Endothelial cell of umbilical vein (primary cell): Measurements from ENCODE around the gene PDE6C. TPM values are rescaled to one million over a fixed set of nuclear protein-coding genes. Genes with fewer than 3 reads are reported as not detected.

ENCODE experiments used
- BruUV-seq: library from RNA; stranded (reverse); fragments of 400-500 nt; replicated peaks from 2 replicates; lab custom pipeline; 2021; lab: Mats Ljungman, UMichigan
- CTCF ChIA-PET: fragments of 300-600, 350-600 bp; sonication (Branson Sonifier 250); formaldehyde crosslinking; loops from one replicate; lab custom pipeline; 2021; ENCODE audit warnings: antibody characterized with exemption, inconsistent platforms; lab: Charles Lee
- POLR2A ChIA-PET: fragments of 300-600, 350-600 bp; sonication (Branson Sonifier 250); formaldehyde crosslinking; loops from one replicate; lab custom pipeline; 2021; ENCODE audit warnings: antibody characterized with exemption, inconsistent platforms; lab: Charles Lee
- DNase-seq: peaks from one replicate; pipeline ENCODE4 v3.0.0-alpha.2; 2011; ENCODE audit warnings: low read depth, low spot score
- FAIRE-seq: peaks from 2 replicates; lab custom pipeline; 2011; peaks lifted over from hg19 to GRCh38; lab: Jason Lieb, UNC
- H2AFZ ChIP-seq: 2 replicates; pipeline ENCODE4 v1.6.0; 2012; ENCODE audit warnings: low read depth, low read length, control low read depth, inconsistent platforms
- H3K27ac ChIP-seq: 2 replicates; pipeline ENCODE4 v1.5.1; 2011; ENCODE audit warnings: low read depth, mild to moderate bottlenecking, control low read depth, low read length, moderate library complexity; ENCODE audit not compliant: insufficient read depth
- H3K27me3 ChIP-seq, 2 experiments: 2 replicates each; pipeline versions ENCODE4 v1.6.0 to v1.6.1; 2011; ENCODE audit warnings: low read length in 2 of 2, mixed read lengths in 1 of 2; ENCODE audit not compliant: control insufficient read depth in 2 of 2, insufficient read depth in 2 of 2
- H3K36me3 ChIP-seq, 2 experiments: 2 replicates in 1 of 2; 3 replicates in 1 of 2; pipeline ENCODE4 v1.5.1; 2011; ENCODE audit warnings: low read length in 2 of 2, mild to moderate bottlenecking in 1 of 2, moderate library complexity in 1 of 2; ENCODE audit not compliant: control insufficient read depth in 2 of 2, insufficient read depth in 2 of 2; ENCODE audit errors: extremely low read depth in 1 of 2
- H3K4me1 ChIP-seq: 3 replicates; pipeline ENCODE4 v1.5.1; 2011; ENCODE audit warnings: mild to moderate bottlenecking, low read length; ENCODE audit not compliant: control insufficient read depth, insufficient read depth; ENCODE audit errors: extremely low read depth
- H3K4me2 ChIP-seq: 2 replicates; pipeline ENCODE4 v1.6.1; 2011; ENCODE audit warnings: low read length, control low read depth, mixed read lengths; ENCODE audit not compliant: insufficient read depth
- H3K4me3 ChIP-seq, 3 experiments: fragments of 200-600 bp in 1 of 3; sonication (generic), shearing (Covaris generic) in 1 of 3; replicated peaks in 1 of 3; 2 replicates each; pipeline ENCODE4 v1.5.1; 2011 to 2016; ENCODE audit warnings: control low read depth in 3 of 3, low read length in 3 of 3, mild to moderate bottlenecking in 2 of 3, inconsistent platforms in 1 of 3, low read depth in 1 of 3, moderate library complexity in 1 of 3; ENCODE audit not compliant: insufficient read depth in 1 of 3
- H3K79me2 ChIP-seq: 2 replicates; pipeline ENCODE4 v1.6.0; 2012; ENCODE audit warnings: low read length, inconsistent platforms; ENCODE audit not compliant: control insufficient read depth, insufficient read depth
- H3K9ac ChIP-seq: replicated peaks from 2 replicates; pipeline ENCODE3; 2011; ENCODE audit warnings: low read length, control low read depth; ENCODE audit not compliant: insufficient read depth; ENCODE audit errors: extremely low read depth
- H3K9me1 ChIP-seq: replicated peaks from 3 replicates; pipeline ENCODE4 v1.6.0; 2011; ENCODE audit warnings: mild to moderate bottlenecking, low read length; ENCODE audit not compliant: control insufficient read depth, insufficient read depth; ENCODE audit errors: extremely low read depth
- H3K9me3 ChIP-seq: replicated peaks from 2 replicates; pipeline ENCODE4 v1.5.1; 2012; ENCODE audit warnings: low read length, inconsistent platforms; ENCODE audit not compliant: control insufficient read depth, insufficient read depth
- H4K20me1 ChIP-seq: replicated peaks from 2 replicates; pipeline ENCODE3; 2011; ENCODE audit warnings: mild to moderate bottlenecking, low read length; ENCODE audit not compliant: control insufficient read depth, insufficient read depth; ENCODE audit errors: extremely low read depth
- CTCF ChIP-seq, 2 donors: IDR thresholded peaks; 1 replicate in 1 of 2; 2 replicates in 1 of 2; pipeline ENCODE4 v1.5.1; 2011; ENCODE audit warnings: low read length in 2 of 2, mild to moderate bottlenecking in 2 of 2, moderate library complexity in 2 of 2, control low read depth in 1 of 2, inconsistent platforms in 1 of 2, low read depth in 1 of 2; ENCODE audit not compliant: insufficient read depth in 1 of 2; ENCODE audit errors: extremely low read depth in 1 of 2
- EZH2 ChIP-seq: IDR thresholded peaks from 2 replicates; pipeline ENCODE4 v1.6.1; 2012; ENCODE audit warnings: borderline replicate concordance, low read depth, mild to moderate bottlenecking, moderate library complexity, low read length, inconsistent platforms; ENCODE audit not compliant: severe bottlenecking
- FOS ChIP-seq: IDR thresholded peaks from 2 replicates; pipeline ENCODE4 v1.6.1; 2011; ENCODE audit warnings: mild to moderate bottlenecking, low read length, moderate library complexity, borderline replicate concordance; ENCODE audit not compliant: insufficient read depth
- GATA2 ChIP-seq: IDR thresholded peaks from 2 replicates; pipeline ENCODE4 v1.7.0; 2011; ENCODE audit warnings: low read depth, mild to moderate bottlenecking, moderate library complexity, mixed read lengths, low read length; ENCODE audit not compliant: insufficient read length, insufficient read depth
- JUN ChIP-seq: IDR thresholded peaks from 2 replicates; pipeline ENCODE4 v1.6.1; 2011; ENCODE audit warnings: borderline replicate concordance, low read depth; ENCODE audit not compliant: insufficient read length, insufficient read depth
- MYC ChIP-seq: IDR thresholded peaks from one replicate; pipeline ENCODE4 v1.6.1; 2011; ENCODE audit warnings: mild to moderate bottlenecking, low read depth, low read length
- POLR2A ChIP-seq: IDR thresholded peaks from 2 replicates; pipeline ENCODE4 v1.6.1; 2012; ENCODE audit warnings: low read depth, mild to moderate bottlenecking, control low read depth, low read length
- POLR2AphosphoS5 ChIP-seq: IDR thresholded peaks from 2 replicates; pipeline ENCODE4 v1.6.1; 2012; ENCODE audit warnings: low read depth, mild to moderate bottlenecking, control low read depth, low read length, moderate library complexity; ENCODE audit not compliant: insufficient read depth
- dilution Hi-C: fragments of 300-500 bp; cut with MboI; formaldehyde crosslinking; loops from one replicate; pipeline ENCODE4 v1.15.0; 2019; ENCODE audit warnings: low sequenced_read_pairs; ENCODE audit not compliant: extremely low pct_ligation_motif_present
- intact Hi-C: fragments of 100-400 bp; cut with micrococcal nuclease; formaldehyde crosslinking; loops from one replicate; pipeline ENCODE4 v1.10.0; 2022
- polyA plus RNA-seq, 4 experiments: library from polyadenylated mRNA; depleted of rRNA in 3 of 4; stranded (reverse) in 3 of 4; unstranded in 1 of 4; fragments of >200 nt; gene quantifications; 2 replicates each; pipeline versions ENCODE4 v1.2.1 to v1.2.3, GENCODE V29; 2011 to 2012; ENCODE audit warnings: missing spikeins in 1 of 4
- total RNA-seq: library from RNA; stranded (reverse); gene quantifications from 2 replicates; pipeline ENCODE4 v1.2.3, GENCODE V29; 2021
- TF ChIP-seq, protein P1 (sequence below): IDR thresholded peaks from 2 replicates; pipeline ENCODE4 v1.6.1; 2011; ENCODE audit not compliant: insufficient read depth, insufficient read length

The PDE6C gene
- total and polyA plus RNA-seq, 2 donors (not counting 3 experiments of a cell fraction or from before 2014, with no cell fraction given) = not detected

GRCh38 chr10:93710333-93710909, 98.1 kb downstream of the PDE6C start:
- dilution Hi-C loops (no loop called here), intact Hi-C loops (no loop called here)
- FAIRE-seq (no peak), DNase-seq (no peak)
- H3K36me3 ChIP-seq = no peaks in the 10 kb centered on the region
- no peaks in the 10 kb centered on the region for H3K4me1 ChIP-seq
- no peak overlapping the region for H3K27ac ChIP-seq
- ChIA-PET CTCF (no interaction called here), POLR2A (no interaction called here)
- TF ChIP-seq, protein P1, sequence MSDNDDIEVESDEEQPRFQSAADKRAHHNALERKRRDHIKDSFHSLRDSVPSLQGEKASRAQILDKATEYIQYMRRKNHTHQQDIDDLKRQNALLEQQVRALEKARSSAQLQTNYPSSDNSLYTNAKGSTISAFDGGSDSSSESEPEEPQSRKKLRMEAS = no peak
- TF ChIP-seq POLR2AphosphoS5 = no peak
- TF ChIP-seq MYC = no peak
- no peak for TF ChIP-seq FOS
- no peak for TF ChIP-seq CTCF (IDR thresholded peaks at IDR 0.05; ENCODE audit: extremely low read depth in 1 of 2, insufficient read depth in 1 of 2, low read depth in 1 of 2, low read length in 2 of 2)
- no peak for TF ChIP-seq POLR2A
- no peak for TF ChIP-seq JUN
- TF ChIP-seq GATA2 = no peak
- TF ChIP-seq EZH2 = no peak
- no peaks in the 10 kb centered on the region for H3K9me3 ChIP-seq
- no peaks in the 10 kb centered on the region for H4K20me1 ChIP-seq
- H3K9ac ChIP-seq = no peak overlapping the region
- no peak overlapping the region for H2AFZ ChIP-seq
- no peak overlapping the region for H3K4me3 ChIP-seq
- no TSS peak for BruUV-seq
- H3K4me2 ChIP-seq = no peak overlapping the region
- H3K27me3 ChIP-seq = peaks cover 0 to 9% of the 10 kb centered on the region in 2 experiments
- H3K79me2 ChIP-seq = no peaks in the 10 kb centered on the region
- H3K9me1 ChIP-seq = no peaks in the 10 kb centered on the region
